22Rv1 (cell line): Measurements from ENCODE around the gene WNT5B.

ENCODE experiments used
- ZFX ChIP-seq: fragments of 450-650 bp; IDR thresholded peaks from 2 replicates; pipeline ENCODE4 v1.6.1; 2017; ENCODE audit warnings: antibody characterized with exemption, borderline replicate concordance
- TF ChIP-seq, protein P1 (sequence below): fragments of 450-650 bp; IDR thresholded peaks from 2 replicates; pipeline ENCODE4 v1.5.1; 2017; ENCODE audit warnings: mild to moderate bottlenecking

DNA sequence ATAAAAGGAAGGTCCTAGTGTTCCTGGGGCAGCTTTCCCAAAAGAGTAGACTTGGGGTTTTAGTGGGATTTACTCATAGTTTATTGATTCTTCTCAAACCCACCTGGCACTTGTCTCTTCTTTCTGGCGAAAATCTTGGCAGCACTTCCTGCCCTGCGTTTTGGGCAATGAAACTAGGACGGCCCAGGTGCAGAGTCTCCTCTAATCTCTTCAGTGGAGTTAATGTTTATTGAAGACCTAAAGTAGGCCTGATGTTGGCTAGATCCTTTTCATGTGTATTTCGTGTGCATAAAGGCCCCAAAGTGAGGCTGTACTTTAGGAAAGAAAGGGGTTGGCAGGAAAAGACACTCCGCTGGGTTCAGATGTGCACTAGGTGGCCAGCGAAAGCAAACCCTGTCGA lies 5.1 kb downstream of the WNT5B start:
- TF ChIP-seq, protein P1, sequence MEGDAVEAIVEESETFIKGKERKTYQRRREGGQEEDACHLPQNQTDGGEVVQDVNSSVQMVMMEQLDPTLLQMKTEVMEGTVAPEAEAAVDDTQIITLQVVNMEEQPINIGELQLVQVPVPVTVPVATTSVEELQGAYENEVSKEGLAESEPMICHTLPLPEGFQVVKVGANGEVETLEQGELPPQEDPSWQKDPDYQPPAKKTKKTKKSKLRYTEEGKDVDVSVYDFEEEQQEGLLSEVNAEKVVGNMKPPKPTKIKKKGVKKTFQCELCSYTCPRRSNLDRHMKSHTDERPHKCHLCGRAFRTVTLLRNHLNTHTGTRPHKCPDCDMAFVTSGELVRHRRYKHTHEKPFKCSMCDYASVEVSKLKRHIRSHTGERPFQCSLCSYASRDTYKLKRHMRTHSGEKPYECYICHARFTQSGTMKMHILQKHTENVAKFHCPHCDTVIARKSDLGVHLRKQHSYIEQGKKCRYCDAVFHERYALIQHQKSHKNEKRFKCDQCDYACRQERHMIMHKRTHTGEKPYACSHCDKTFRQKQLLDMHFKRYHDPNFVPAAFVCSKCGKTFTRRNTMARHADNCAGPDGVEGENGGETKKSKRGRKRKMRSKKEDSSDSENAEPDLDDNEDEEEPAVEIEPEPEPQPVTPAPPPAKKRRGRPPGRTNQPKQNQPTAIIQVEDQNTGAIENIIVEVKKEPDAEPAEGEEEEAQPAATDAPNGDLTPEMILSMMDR: no peak
- TF ChIP-seq ZFX: no peak
